SHP77 (cell line): Measurements from ENCODE around the gene PTPMT1.

Experiments used
- DNase-seq, 2 experiments: peaks; one replicate each; lab custom pipeline; 2025; lab: John Stamatoyannopoulos, UW

PTPMT1 gene

DNA sequence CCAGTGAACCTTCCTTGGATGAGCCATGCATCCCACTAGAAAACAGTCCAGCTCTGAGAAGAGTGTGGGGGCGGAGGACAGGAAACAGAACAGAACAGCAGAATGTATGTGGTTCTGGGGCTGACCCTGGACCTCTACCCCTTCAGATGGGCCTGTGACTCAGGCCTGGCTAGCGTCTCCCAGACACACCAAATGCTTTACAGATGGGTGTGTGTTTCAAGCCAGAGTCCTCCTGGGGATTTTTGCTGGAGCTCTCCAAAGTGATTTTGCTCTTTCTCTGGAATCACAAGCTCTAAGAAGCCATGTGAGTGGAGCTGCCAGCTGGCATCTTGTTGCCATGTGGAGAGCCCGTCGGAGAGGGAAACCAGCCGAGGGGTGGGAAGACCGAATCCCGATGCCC, 42.0 kb downstream of the PTPMT1 start:
- DNase-seq = no peak

DNA sequence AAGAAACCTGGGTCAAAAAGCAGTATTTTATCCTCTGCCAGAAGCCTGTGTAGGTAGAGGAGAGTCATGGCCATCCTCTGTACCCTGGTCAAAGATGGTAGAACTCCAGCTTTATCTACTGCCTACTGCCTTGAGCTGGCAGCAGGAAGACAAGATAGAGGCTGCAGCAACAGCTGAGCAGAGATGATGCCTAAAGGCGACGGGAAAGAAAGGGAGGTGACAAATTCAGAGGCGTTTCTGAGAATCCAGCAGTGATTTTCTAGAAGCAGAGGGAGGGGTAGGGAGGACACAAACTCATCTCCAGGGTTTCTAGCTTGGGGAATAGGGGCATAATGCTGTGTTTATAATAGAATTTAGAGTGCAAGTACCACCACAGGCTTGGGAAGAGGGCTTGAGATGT, 44.3 kb downstream of the PTPMT1 start:
- no peak for DNase-seq

DNA sequence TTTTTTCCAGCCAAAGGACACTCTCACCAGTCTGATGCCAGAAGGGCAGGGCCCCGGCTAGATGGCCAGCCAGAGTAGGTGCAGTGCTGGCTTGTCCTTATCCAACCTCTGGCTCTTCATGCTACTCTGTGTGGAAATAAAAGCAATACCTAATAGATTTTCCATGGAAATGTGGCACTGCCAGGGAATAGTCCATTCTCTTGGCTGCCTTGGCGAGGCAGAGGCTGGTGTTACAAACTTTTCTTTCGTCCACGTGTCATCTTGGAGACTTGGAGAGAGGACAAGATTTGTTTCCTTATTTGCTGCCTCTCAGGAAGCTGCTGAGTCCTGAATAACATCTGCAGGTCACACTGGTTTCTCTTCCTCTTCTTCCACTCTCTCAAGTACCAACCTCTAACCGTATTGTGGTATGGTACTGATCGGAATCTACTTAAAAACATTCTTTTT, 46.0 kb downstream of the PTPMT1 start:
- DNase-seq = no peak

DNA sequence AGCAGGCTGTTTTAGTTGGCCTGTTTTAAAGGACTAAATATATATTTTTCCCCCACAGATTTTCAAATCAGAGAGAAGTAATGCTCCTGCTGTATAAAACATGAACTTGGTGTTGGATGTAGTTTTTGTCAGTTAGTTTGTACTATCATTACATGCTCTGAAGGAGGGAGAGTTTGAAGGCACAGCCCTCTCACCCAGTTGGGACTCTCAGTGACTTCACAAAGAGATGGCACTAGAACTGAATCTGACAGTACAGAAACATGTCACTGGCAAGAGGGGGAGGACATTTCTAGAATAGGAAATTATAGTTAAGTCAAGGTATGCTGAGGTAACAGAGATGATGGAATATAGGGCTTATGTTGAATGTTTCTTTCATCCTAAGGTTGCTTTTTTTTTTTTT, 49.9 kb downstream of the PTPMT1 start:
- no peak for DNase-seq

DNA sequence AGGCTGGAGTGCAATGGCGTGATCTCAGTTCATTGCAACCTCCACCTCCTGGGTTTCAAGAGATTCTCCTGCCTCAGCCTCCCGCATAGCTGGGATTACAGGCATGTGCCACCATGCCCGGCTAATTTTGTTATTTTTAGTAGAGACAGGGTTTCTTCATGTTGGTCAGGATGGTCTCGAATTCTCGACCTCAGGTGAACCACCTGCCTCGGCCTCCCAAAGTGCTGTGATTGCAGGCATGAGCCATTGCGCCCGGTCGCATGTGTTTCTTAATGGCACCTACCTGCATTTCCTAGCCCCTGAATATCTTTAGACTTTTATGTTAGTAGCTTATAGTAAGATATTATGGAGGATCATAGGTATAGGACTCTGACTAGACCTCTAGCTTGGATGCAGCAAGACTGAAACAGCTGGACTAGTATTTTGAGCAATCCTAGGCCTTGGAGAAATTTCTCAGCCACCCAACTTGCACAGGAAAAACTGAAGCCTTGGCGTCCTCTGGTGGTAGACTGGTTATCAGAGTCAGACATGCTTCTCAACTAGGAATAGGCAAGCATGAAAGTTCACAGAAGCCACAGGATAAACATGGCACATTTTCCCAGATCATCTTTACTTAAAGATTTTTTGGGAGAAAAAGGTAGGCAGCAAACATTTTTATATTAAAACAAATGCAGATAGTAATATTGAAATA, 51.5 kb downstream of the PTPMT1 start:
- DNase-seq = peak; percentile 20 to 42

DNA sequence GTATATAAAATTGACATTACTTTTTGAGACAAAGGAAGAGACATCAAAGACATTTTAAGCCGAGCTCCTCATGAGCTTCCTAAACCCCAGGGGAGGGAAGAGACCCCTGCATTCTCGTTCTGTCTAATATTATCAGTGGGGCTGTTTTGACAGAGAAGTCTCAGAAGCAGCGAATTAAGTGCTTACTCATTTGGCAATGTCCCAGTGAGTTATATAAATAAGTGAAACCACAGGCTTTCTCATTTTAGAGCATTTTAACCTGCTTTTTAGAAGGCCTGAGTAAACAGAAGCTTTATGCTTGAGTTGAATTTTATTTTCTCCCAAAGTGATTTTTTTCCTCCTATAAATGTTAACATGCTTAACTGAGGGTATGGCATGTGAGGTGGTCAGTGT, 52.0 kb downstream of the PTPMT1 start:
- no peak for DNase-seq

DNA sequence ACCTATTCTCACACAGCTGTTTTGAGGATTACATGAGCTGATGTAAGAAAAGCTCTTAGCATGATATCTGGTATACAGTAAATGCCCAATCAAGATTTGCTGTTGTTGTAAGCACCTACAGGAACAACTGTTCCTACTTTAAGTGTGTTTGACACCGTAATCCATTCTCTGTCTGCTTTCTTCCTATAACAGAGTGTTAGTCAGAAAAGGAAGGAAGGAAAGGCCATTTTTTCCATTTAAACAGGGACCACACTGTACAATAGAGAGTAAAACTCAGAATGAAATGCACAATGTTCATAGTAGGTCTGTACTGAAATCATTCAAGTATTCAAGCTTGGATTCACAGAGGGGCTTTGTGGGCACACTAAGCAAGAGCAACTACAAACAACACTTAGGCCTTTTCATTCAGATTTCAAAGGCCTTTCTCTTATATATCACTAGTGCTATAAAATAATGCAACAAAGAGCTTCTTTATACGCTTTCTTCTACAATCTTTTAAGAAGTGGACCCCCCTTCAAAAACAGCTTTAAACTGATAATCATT, 55.5 kb downstream of the PTPMT1 start:
- no peak for DNase-seq
